Activated T-cell treated with anti-CD3 and anti-CD28 coated beads for 4 hours (primary cell): ENCODE data around the gene USF3.

Experiments
- DNase-seq: peaks from one replicate; pipeline ENCODE4 v3.0.0-alpha.2; 2020

USF3 gene

GRCh38 chr3:113601240-113601639 is 95.2 kb downstream of the USF3 start:
- no peak for DNase-seq

GRCh38 chr3:113600418-113601182 is 95.8 kb downstream of the USF3 start:
- DNase-seq = no peak
